ENCODE results near the gene ZNF808.
"Not testable (repeated sequence)": the region's sequence is repeated elsewhere in the genome, so short reads cannot be mapped to it uniquely, and the experiment has no call there.

Gene ZNF808

DNA sequence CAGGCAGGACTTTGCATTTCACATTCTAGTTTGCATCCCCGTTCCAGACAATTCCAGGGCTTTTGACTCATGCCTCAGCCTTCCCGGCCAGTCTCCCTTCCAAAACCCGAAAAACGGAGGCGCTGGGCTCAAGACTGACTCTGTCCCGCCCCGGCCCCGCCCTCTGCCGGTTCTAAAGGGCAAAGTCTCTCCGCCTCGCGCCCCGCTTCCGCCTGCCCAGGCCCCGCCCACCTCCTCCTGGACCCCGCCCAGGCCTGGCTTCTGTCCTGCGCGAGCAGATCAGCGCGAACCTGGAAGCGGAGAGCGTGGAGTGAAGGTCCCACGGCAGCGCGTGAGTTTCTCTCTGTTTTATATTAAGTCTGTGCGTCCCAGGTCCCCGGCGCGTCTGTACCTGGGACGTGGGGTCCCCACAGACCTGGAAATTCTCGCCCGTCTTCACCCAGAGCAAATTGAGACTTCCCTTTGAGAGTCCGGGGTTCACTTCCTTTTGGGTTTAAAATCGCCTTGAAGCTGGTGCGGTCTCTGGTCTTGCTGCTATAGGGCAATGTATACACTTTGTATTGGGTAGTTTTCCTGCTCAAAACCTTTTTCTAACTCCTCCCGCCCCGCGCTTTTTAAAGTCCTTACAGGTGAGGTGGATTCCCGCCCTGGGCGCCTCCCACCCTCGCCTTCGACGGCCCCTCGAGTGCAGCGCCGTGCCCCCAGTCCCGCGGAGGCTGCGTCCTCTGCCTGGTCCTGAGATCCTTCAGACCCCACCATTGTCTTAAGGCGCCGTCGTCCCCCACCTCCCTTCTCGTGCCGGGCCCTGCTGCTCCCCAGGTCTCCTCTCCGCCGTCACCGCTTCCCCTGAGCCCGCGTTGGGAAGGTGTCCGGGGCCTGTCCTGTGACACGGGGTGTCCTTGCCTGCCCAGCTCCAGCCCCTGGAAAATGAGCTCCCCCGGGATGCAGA, 73.8 kb downstream of the ZNF808 start:
- peak; percentile 86 to 92 (median 88) for DNase-seq

DNA sequence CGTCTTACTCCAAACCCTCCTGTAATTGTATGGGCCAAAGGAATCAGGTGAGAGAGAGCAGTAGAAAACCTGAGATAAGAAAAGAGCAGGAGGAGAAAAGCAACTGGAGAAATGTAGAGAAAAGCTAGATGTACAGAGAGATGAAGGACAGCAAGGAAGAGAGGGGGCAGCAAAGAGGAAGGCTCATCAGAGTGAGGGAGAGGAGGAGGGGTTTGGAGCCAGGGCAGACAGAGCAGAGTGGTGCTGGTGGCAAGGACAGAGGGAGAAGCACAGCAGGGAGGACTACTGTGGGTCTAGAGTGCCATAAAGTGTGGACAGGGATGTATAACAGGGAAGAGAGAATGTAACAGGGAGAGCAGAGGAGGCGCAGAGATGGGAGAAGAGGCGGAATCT, 74.5 kb downstream of the ZNF808 start:
- not testable (repeated sequence) for DNase-seq

DNA sequence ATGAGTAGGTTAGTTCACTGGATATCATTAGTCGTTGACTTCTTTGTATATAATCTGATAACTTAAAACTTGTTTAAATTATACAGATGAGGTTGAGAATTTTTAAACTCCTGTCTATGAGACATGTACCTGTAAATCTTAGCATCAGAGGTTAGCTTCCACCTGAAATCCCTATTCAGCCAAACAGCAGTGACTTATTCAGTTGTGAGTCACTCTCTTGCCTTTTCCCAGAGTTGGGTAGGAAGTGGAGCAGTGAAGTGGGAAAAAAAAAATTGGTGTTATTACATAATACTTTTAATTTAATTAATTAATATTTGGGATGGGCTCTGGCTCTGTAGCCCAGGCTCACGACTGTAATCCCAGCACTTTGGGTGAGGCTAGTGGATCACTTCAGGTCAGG, 75.5 kb downstream of the ZNF808 start:
- DNase-seq: no peak

DNA sequence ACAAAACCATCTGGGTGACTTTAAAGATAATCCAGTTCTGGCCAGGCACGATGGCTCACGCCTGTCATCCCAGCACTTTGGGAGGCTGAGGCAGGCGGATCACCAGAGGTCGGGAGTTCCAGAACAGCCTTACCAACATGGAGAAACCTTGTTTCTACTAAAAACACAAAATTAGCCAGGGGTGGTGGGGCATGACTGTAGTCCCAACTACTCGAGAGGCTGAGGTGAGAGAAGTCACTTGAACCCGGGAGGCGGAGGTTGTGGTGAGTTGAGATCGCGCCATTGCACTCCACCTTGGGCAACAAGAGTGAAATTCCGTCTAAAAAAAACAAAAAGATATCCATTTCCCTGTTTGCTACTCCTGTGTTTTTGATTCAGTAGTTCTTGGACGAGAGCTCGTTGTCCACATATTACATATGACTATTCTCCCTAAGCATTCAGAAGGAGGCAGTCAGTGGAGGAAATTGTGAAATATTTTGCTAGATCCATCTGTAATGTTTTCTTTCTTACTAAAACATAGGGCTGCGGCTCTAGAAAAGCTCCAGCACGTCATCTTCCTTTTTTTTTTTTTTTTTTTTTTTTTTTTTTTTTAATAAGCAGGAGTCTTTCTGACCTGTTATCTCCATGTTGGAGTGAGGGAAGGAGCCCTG, 76.2 kb downstream of the ZNF808 start:
- DNase-seq: no peak

All from activated CD4-positive, CD25-positive, alpha-beta regulatory T cell (primary cell).